CD4-positive, alpha-beta T cell treated with Interleukin-6 at 100 ng/mL for 8 hours (primary cell): ENCODE measurements around the gene PTPRK.
"Not testable (repeated sequence)": the region's sequence is repeated elsewhere in the genome, so short reads cannot be mapped to it uniquely, and the experiment has no call there.

Source experiments
- DNase-seq: peaks from one replicate; pipeline ENCODE4 v3.0.0-alpha.2; 2020; ENCODE audit warnings: mixed read lengths, low spot score

The PTPRK gene

DNA sequence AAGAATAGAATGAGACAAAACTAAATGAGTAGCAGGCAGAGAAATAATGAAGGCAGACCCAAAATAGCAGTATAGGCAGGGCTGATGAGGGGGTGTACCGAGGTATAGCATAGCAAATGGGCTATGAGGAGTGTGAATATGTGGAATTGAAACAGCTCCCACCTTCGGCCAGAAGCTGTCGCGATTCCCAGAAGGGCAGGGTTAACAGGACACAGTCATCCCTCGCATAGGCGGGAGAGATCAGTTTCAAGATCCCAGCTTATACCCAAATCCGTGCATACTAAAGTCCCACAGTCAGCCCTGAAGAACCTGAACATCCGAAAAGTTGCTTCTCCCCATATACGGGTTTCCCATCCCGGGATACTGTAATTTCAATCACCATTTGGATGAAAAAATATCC, 82.7 kb downstream of the PTPRK start:
- DNase-seq = no peak

DNA sequence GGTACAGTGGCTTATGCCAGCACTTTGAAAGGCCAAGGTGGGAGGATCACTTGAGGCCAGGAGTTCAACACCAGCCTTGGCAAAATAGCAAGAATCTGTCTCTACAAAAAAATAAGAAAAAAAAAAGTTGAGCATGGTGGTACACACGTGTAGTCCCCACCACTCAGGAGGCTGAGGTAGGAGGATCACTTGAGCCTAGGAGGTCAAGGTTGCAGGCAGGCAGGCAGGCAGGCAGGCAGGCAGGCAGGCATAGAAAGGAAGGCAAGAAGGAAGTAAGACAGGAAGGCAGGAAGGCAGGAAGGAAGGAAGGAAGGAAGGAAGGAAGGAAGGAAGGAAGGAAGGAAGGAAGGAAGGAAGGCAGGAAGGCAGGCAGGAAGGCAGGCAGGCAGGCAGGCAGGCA, 85.6 kb downstream of the PTPRK start:
- not testable (repeated sequence) for DNase-seq

DNA sequence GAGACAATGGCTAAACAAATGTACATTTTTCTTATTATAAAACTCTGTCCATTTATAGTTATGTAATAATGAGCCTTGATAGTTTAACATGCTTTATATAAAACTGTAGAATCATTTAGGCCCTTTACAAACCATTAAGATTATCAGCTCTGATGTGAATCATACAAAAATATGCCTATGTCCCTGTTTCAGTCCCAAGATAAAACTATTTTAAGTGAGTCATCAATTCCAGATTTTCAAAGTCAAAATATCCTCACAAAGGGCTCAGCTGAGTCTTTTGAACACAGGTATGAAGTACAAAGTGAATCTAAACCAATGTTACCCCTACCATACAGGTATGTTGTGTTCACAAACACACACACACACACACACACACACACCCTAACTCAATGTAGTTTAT, 88.0 kb downstream of the PTPRK start:
- DNase-seq = no peak

DNA sequence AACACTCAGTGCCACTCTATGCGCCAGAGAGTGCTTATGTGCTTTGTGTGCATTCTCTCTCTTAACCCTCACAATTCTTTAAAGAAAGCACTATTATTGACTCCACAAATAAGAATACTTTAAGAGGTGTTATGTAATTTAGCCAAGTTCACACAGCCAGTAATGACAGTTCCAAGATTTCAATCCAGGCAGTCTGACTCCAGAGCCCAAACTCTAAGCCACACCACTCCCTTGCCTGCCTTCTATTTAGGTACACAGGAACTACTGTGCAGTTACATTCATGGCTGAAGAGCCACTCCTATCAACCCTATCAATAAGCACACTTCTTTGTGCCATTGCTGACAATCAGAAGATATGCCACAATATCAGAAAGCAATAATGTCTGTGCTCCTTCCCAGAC, 93.3 kb downstream of the PTPRK start:
- no peak for DNase-seq

DNA sequence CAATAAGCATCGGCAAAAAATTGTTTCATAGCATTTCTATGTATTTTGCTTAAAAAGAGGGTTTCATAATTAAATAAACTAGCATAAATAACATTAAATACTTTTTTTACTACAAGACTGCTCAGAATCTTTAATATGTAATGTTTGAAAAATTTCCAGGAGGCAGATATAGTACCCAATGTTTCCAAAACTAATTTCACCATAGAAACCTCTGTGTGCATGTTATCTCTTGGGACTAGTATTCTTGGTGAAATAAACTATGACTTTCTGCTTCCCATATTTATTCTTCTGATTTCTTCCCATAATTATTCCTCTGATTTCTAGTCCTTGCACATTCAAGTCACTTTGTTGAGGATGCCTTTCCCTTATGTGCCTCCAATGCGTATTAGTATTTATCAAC, 94.5 kb downstream of the PTPRK start:
- DNase-seq = no peak

DNA sequence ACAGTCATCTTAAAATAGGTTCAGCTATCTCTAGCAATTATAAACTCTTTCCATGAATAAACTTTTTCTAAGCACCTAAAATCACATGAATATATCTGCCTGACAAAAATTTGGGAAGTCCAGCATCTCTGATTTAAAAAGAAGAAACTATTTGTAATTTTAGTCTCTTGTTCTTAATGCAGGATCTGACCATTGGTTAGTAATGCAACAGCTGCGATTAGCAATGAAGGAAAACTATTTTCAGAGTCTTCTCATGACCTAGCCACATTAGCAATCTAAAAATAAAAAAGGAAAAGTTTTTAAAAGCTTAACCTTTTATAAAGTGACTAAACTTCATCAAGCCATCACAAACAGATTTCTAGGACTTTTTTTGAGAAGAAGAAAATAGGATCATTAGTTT, 97.5 kb downstream of the PTPRK start:
- no peak for DNase-seq

DNA sequence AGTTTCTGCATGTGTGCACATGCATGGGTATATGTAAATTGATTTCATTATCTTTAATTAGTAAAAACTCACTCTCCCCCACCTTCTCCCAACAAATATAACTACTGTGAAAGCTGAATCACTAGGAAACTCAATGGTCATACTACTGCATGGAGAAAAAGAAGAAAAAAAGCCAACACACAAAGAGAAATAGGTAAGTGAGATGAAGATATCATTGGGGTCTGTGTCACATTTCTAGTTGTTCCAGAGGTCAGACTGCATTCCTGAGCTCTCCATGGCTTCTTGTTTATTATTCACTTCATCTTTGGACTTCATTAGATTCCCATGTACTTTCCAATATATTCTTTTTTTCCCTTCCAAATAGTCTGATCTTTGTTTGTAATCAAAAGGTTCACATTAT, 98.2 kb downstream of the PTPRK start:
- no peak for DNase-seq

DNA sequence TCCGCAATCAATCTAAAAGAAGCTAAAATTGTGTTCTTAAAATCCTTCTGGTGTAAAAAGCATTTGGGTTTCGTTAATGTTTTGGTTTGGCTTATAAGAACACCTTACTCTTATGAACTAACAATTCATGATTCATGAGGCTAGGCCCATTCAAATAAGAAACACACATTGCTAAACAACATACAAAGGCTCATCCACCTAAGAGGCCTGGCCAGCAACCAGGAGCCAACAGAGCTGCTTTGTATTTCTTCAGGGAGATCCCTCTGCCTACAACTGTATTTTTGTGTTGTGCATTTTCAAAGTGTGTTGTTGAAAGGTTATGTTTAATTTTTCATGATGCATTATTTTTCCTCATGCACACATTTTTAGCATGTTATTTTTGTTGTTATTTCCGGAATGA, 98.6 kb downstream of the PTPRK start:
- DNase-seq = no peak

DNA sequence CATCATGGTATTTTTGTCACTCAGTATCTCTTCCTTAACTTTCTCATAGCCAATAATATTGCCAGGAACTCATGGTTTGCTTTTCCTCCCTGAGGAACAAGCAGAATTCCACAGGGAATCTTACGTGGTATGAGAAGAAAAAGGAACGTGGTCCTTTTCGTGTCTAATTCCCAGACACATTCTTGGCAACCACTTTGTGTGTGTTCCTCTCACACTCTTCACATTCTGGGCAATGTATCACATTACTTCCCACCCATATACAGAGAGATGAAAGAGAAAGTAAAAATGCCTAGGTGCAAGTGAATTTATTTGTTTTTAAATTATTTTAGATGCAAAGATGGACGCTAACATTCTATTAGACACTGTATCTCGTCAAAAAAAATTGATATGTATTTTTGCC, 102.7 kb downstream of the PTPRK start:
- DNase-seq = no peak

DNA sequence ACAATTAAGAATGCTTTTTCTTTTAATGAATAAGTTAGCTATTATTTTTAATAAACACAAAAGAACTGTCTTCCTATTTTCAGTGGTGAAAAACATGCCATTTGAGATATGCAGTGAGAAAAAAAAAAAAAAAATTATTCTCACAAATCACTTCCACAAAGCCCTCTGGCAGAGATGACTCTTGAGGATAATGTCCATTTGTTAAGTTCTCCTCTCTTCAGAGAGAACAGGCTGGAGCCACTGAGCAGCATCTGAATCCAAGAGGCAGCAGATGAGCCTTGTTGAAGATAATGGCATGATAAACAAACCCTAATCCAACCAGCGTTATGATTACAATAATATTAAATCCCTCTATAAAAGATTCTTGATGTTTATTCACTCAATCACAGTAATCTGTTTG, 105.0 kb downstream of the PTPRK start:
- no peak for DNase-seq

DNA sequence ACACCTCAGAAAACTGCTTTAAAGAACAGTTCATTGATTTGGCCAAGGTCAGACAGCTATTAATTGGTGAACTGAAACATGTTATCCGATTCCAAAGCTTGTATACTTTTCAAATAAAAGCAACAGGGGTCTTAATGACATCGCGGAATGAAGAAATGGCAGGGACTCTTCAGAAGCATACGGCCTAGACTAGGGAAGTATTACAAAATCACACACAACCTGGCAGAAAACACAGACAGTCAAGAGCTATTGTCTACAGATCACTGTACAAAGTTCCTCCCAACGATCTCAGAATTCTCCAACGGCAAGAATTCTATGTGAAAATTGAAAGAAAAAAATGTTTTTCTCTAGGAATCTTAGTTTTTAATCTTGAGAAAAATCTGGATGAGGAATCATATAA, 105.5 kb downstream of the PTPRK start:
- DNase-seq = no peak

DNA sequence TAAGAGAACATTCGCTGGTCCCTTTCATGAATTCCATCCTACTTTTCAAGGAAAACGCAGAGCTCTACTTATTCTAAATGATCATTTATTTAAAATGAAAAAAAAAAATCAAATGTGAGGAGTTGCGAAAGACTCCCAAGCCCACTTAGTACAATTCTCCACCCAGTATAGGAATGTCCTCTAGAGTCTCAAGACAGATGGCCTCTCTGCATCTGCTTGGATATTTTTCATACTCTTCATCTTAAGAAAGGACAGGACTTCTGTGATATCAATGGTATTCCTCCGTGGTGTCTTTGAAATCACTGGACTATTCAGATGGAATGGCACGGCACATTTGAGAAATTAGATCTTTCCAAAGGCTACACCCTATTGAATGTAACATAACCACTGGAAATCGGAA, 107.1 kb downstream of the PTPRK start:
- DNase-seq = no peak

DNA sequence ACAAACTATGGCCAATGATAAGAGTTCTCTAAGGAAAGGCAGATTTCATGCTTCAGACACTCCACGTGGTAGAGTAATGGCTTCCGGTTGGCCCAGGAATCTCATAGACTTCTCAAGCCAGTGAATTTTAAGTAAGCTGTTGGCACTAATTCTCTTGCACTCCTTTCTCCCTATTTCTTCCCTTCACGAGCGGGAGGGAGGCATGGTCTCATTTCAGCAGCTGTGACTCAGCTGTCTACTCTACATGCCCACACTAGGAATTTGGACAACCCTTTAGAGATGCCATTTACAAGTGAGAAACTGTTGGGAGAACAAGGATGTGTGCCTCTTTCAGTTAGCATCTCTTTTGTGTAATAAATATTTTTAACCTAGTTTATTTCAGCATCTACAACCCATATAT, 107.7 kb downstream of the PTPRK start:
- DNase-seq = no peak

DNA sequence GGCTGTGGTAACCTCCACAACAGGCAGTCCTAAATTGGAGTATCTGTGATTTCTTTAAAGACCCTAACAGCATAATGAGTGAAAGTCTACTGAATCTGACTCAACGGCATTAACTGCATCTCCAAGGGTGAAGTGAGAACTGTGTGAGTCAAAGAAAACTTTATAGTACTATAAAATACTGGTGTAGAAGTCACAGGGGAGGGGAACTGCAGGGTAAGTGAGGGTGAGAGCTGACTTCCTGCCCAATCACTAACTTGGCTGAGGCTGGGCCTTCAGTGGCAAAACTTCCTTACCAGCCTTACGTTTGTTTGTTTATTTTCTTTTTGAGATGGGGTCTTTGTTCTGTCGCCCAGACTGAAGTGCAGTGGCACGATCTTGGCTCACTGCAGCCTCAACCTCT, 109.8 kb downstream of the PTPRK start:
- no peak for DNase-seq

DNA sequence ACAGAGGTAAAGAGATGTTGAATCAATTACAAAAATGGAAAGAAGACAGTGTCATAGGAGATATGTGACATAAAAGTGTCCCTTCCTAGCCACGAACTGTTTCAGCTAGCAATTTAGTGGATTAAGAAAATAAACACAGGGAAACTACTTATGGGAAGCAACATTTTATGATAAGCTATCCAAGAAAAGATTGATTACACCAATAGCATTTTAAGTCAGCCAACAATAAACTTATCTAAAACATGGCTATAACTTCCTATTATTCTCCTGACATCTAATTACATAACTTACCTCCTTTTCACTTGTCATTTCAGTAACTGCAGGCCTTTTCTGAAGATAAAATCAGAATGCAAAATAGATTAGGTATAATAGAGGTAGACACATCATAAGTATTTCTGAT, 111.4 kb downstream of the PTPRK start:
- DNase-seq = no peak

DNA sequence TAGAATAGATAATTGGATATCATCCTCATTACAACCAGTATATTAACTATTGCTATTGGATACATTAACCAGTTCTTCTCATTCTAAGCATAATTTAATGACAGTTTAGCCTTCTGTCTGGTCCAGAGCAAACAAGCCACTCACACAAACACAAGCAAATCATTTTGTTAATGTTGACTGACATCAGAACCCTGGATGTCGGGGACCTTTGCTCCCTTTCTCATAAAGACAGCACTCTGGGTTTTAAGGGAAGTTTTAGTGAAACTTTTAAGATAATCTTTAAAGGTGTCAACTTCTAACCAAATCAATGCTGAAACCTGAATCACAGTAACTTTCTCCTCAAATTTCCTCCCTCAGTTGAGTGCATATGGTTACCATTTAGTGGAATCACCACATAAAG, 113.9 kb downstream of the PTPRK start:
- no peak for DNase-seq

DNA sequence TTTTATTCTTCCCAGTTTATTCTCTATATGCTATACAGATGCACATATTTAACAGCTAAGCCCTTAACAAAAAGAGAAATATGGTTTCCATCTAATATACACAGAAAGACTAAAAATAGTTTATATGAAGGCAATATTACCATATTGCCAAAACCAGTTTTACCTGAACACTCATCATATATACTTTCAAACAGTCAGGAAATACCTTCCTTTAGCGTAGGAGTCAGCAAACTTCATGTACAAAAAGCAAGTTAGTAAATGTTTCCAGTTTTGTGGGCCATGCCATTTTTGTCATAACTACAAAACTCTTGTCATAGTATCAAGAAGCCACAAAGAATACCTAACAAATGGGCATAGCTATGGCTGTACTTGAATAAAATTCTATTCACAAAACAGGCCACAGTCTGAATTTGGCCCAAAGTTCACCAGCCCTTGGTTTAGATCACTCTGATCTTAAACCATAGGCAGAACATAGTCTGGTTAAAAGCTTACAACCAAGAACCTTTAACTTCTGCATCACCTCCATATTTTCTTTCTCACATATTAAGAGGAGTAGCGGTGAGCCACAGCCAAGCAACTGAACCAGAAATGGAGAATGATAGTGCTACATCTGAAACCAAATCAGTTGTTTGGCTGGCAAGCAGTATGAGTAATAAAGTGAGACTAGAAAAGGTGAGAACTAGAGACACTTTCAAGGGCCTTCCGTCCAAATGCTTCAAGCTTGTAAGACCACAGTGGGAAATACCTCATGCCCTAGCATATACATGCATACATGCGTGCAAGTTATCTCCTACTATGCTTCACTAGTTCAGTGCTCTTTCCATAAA, 116.6 kb downstream of the PTPRK start:
- no peak for DNase-seq

DNA sequence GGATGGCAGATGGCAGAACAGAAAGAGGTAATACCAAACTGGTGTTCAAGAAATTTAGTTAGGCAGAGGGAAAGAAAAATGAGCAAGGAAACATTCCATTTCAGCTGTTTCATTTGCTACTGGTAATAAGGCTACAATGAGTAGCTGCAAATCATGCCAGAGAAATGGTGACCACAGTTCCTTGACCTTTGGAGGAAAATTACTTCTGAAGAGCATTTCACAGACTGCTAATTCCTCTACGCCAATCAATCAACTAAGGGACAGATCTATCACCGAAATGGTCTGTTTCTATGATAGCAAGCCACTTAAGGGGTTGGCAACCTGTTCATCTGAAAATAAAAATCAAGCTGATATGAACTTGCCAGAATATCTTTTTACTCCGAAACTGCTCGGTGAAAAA, 119.5 kb downstream of the PTPRK start:
- no peak for DNase-seq

DNA sequence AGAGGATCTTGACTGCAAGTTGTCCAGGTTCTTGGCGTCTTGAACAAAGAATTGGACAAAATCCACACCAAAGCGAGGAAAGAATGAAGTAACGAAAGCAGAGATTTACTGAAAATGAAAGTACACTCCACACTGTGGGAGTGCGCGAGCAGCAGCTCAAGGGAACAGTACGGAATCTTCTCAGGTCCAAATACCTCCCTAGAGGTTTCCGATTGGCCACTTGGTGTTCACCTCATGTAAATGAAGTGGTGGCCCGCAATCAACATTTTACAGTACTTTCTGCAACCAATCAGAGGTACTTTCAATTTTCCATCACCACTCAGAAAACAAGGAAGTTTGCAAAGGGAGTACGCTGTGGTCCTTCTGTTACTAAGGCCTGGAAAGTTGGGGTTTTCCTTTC, 122.4 kb downstream of the PTPRK start:
- DNase-seq = no peak

DNA sequence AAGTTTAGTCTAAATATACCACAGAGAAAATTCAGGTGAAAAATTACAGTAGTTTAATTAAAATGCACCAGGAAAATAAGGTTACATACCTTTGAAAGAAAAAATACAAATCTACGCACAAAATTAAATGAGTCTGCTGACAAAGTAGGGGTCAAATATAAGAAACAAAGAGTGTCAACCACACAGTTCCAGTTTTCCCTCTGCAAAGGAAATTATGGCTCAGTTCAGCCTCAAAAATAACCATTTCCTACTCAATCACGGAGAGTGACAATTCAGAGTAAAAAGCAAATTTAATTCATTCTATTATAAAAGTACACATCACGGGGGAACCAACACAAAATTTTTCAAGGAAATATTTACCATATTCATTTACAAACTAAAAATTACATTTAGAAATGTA, 124.8 kb downstream of the PTPRK start:
- DNase-seq = no peak

DNA sequence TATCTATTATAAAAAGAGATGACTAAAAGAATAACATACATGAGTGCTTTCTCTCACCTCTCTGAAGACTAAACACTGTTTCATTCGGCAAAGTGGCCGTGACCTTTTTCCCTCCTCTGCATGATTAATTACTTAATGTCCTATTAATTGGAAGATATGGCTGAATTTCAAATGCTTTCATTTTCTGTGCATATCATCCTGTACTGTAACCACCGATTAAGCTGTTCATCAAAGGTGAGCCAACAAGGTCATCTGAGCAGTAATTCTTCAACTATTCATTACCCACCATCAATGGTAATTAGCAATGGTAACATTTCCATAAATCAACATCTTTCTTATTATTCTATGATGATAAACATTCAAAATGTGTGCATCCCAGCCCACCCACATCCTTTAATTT, 125.2 kb downstream of the PTPRK start:
- DNase-seq = no peak

DNA sequence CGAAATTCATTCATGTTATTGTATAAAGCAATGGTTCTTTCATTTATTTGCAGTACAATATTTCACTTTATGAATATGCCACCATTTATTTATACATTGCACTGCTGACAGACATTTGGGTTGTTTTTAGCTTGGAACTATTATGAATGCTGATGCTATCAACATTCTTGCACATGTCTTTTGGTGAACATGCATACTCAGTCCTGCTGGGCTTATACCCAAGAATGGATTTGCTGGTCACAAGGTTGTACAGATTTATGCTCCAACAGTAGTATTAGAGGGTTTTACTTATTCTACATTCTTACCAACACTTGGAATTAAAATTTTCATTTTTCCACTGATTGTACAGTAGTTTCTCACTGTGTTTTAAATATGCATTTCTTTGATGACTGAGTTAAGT, 126.2 kb downstream of the PTPRK start:
- no peak for DNase-seq

DNA sequence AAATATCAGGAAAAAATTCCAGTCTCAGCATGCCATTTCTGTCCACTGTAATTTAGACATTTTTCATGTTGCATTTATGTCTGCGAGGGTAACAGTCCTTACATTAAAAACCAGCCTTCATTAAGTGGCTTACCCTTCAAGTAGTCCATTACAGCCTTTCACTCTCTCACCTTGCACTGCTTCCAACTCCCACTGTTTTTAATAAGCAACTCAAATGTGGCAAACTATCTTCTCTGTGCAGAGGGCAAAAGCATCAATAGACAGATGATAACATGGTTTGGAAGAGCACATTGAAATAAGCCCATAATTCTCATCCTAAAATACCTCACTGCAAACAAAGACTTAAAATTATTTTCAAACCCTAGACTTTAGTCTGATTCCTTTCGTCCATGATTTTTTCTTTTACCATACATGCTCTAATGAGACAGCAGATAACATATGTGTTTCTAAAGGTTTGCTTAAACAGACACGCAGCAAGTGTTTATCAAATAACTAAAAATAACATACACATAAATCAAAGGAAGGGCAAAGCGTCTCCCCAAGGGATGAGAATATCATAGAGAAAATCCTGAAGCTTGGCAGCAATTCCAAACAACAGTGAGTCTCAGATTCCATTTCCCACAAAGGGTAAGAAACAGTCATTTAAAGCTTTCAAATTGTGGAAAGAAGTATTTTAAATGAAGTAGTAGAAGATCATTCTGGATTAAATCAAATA, 130.4 kb downstream of the PTPRK start:
- no peak for DNase-seq

DNA sequence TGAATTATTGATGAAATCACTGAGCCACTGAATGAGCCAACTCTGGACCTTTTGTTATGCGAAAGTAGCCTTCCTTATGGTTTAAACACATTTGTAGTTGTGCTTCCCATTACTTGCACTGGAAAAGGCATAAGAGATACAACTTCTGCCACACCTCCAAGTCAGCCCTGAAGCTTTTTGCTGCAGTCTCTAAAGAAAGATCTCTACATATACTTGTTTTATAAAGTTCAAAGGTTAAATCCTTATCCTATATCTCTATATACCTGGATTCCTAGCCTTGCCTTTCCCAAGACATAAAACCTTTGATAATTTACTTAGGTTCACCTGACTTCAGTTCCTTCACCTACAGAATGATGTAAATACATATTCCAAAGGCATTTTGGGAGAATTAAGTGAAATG, 132.0 kb downstream of the PTPRK start:
- DNase-seq = no peak
